Measurements from ENCODE around the gene ACD.

- no peak for TF ChIP-seq CTCF (IDR thresholded peaks at IDR 0.05 in 8 of 11, conservative IDR thresholded peaks at IDR 0.05 in 3 of 11)
- no peak for TF ChIP-seq POLR2A (IDR thresholded peaks at IDR 0.05)
These were observed 25.5 kb upstream of the ACD start for GRCh38 chr16:67685388-67686112.

All from spleen (tissue), 7 donors.